Measurements from ENCODE around the gene SEZ6.

DNA sequence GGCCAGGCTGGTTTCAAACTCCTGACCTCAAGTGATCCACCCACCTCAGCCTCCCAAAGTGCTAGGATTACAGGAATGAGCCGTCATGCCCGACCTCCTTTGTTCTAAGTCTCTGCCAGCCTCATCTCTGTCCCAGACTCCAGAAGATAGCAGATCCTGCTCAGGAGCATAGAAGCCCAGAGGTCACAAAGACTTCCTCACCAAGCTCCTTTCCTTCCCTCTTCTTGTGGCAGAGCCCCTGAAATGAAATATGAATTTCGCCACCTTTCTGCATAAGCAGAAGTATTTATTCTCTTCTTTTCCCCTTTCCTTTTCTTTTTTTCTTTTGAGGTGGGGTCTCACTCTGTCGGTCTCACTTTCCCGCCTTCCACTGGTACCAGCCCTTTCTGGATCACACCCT lies 25.7 kb upstream of the SEZ6 start:
- TF ChIP-seq POLR2AphosphoS5 (IDR thresholded peaks at IDR 0.05) (no peak), POLR2A (IDR thresholded peaks at IDR 0.05) (no peak)
- TF ChIP-seq, protein P1, sequence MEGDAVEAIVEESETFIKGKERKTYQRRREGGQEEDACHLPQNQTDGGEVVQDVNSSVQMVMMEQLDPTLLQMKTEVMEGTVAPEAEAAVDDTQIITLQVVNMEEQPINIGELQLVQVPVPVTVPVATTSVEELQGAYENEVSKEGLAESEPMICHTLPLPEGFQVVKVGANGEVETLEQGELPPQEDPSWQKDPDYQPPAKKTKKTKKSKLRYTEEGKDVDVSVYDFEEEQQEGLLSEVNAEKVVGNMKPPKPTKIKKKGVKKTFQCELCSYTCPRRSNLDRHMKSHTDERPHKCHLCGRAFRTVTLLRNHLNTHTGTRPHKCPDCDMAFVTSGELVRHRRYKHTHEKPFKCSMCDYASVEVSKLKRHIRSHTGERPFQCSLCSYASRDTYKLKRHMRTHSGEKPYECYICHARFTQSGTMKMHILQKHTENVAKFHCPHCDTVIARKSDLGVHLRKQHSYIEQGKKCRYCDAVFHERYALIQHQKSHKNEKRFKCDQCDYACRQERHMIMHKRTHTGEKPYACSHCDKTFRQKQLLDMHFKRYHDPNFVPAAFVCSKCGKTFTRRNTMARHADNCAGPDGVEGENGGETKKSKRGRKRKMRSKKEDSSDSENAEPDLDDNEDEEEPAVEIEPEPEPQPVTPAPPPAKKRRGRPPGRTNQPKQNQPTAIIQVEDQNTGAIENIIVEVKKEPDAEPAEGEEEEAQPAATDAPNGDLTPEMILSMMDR (IDR thresholded peaks at IDR 0.05 in 8 of 11, conservative IDR thresholded peaks at IDR 0.05 in 3 of 11): no peak

Measured in spleen (tissue), 7 donors.